HG02759 (cell line): ENCODE measurements around the gene SPATA3.
"Not testable (repeated sequence)": the region's sequence is repeated elsewhere in the genome, so short reads cannot be mapped to it uniquely, and the experiment has no call there.

Source experiments
- ATAC-seq: cut with Tn5 transposase; IDR thresholded peaks from one replicate; pipeline ENCODE4 v1.9.1; 2021; ENCODE audit warnings: mild to moderate bottlenecking, moderate library complexity; ENCODE audit not compliant: unreplicated experiment

The SPATA3 gene

GRCh38 chr2:231018184-231018583, 22.3 kb downstream of the SPATA3 start:
- ATAC-seq = no peak

DNA sequence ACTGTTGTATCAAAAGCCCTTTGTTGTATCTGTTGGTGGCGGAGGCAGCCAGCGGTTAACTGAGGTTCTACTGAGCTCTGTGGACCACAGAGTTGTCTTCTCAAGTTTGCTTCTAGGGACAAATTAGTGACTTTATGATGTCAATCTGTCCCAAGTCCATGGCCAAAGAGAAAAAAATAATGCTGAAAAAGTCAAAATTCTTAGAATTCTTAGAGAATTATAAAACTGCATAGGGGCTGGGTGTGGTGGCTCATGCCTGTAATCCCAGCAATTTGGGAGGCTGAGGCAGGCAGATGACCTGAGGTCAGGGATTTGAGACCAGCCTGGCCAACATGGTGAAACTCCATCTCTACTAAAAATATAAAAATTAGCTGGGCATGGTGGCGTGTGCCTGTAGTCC, 29.1 kb downstream of the SPATA3 start:
- not testable (repeated sequence) for ATAC-seq

DNA sequence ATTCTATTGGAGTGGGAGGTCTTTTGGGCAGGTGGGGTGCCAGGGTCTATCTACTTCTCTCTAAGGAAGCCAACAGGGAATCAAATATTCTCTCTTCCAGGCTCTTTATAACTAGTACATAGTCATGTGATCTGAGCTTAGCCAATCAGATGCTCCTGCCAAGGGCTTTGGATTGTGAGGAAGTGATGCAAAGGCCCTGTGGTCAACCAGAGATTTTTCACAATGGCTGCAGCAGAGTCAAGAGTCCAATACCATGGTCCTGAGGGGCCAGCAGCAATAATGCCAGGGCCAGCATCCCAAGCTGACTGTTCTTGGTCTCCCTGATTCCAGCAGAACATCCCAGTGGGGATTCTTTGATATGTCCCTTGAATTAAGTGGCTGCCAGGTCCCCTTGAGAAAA, 33.0 kb downstream of the SPATA3 start:
- ATAC-seq = no peak

DNA sequence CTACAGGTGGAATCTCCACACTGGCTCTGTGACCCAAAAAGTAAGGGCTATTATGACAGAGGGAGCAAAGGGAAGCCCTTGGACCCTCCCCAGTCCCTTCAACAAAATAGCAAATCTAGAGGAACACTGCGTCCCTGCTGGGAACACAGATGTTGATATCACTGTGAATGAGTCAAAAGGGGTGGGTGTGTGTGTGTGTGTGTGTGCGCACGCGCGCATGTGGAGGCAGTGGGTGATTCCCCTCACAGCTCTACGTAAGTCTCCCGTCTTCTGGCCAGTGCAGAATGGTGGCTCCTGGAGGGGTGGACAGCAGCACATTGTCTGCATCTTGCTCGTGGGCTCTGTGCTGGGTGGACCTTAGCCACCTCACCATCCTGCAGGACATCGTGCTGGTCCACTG, 33.6 kb downstream of the SPATA3 start:
- no peak for ATAC-seq

DNA sequence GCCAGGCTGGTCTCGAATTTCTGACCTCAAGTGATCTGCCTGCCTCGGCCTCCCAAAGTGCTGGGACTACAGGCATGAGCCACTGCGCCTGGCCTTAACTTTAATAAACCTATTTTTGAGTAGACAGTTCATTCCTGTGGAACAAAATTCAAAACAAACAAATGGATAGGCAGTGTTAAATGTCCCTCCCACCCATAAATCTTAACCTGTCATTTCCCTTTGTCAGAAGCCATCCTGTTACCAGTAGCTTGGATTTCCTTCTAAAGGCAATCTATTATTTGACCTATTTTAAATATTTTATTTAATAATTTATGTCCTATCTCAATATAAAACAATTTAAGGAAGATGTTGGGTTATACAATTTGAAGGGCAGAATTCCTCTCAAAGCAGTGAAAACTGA, 34.8 kb downstream of the SPATA3 start:
- ATAC-seq = no peak

- ATAC-seq = no peak
These were observed 36.7 kb downstream of the SPATA3 start for GRCh38 chr2:231032575-231033140.

- ATAC-seq = no peak
These were observed 37.5 kb downstream of the SPATA3 start for GRCh38 chr2:231033147-231034132.

GRCh38 chr2:231034291-231034882, 38.5 kb downstream of the SPATA3 start:
- ATAC-seq = no peak

- no peak for ATAC-seq
These were observed 40.2 kb downstream of the SPATA3 start for GRCh38 chr2:231036131-231036530.

DNA sequence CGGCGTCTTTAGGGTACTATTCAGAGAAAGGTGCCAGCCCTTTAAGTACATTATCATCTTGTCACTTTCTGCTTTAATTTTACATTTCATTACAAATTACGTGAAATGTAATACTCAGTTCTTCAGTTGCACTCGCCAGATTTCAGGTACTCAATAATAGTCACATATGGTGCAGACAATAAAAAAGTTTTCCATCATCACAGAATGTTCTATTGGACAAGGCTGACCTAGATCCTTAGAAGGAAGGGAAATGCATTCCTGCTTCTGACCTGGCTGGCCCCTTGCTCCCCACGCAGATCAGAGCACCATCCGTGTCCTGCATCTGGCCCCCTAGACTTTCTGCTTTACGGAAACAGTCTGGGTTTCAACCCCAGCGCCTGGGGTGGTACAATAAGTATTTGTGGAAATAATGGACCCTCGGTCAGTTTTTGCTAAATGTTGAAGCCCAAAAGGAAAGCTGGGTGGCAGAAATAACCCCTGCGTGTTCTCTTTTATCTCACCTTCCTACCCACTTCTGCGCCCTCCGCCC, 40.7 kb downstream of the SPATA3 start:
- no peak for ATAC-seq

DNA sequence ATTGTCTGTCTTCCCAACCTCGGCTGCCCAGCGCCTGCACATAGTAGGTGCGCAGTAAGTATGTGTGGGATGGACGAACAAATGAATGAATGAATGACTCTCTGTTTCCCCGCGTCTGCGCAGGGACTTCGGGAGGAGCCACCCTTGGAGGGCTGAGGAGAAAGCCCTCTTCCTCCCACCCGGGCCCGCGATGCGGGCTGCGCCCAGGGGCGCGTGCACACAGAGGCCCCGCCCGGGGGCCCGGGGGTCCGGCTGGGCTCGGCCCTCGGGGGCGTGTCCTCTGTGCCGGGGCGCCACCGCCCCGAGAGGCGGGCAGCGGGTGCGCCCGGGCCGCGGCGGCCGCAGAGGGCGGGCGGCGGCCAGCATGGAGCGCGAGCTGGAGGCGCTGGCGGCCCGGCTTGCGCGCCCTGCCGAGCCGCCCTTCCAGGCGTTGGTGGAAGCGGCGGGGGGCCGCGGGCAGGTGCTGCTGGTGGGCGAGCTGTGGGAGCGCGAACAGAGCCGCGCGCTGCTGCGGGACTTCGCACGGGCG, 41.3 kb downstream of the SPATA3 start, which contains the start of gene C2orf72:
Gene C2orf72, plus strand, starts transcription at position 322 of the 529 bp plus-strand sequence. Its CDS starts 43 bp downstream, at position 365.
- no peak for ATAC-seq

DNA sequence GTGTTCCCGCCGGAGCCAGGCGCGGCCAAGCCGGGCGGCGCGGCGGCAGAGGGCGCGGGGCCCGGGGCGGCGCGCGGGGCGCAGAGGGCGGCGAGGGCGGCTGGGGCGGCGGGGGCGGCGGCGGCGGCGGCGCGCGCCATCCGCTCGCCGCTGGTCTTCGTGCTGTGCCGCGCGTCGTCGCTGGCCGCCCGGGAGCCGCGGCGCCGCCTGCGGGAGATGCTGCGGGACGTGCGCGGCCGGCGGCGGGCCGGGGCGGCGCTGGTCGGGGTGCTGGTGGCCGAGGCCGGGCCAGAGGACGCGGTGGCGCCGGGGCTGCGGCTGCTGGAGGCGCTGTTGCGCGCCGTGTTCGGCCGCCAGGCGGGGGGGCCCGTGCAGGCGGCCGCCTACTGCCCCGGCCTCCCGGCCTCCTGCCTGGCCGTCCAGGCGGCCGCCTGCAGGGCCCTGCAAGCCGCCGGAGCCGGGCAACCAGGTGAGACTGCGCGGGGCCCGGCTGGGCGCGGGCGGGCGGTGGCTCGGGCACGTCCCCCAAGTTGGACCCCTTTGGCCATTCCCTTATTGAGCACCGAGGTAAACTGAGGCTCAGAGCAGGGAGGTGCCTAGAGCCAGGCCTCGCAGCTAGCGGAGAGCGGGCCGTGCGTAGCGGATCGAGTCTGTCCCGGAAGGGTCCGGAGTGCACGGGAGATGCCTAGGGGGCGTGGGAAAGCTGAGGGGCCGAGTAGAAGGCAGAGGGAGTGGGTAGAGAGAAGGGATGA, 42.0 kb downstream of the SPATA3 start:
- ATAC-seq = no peak

DNA sequence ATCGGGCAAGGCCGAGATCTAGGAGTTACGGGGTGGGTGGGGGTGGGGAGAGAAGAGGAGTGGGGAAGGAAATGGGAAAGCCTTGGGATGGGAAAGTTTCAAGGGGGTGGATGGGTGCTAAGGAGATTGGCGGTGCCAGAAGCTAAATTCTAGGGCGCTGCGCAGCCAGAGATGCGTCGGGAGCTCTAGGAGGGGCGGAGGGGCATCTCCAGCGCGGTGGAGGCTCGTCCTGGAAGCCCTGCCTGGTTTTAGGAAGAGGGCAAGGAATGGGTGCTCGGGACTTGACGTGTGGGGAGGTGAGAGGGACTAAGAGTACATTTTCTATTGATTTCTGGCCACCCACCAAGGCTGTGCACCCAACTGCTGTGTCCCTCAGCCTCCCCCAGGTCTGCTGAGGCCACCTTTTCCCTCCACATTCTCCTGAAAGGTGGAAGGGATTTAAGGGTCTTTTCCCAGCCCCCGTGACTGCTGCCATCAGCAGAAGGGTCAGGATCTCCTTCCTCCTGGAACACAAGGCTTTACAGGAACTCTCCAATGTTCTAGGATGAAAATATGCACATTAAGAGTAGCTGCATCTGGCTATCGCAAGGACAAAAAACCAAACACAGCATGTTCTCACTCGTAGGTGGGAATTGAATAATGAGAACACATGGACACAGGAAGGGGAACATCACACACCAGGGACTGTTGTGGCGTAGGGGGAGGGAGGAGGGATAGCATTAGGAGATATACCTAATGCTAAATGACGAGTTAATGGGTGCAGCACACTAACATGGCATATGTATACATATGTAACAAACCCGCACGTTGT, 42.8 kb downstream of the SPATA3 start:
- ATAC-seq = no peak

GRCh38 chr2:231039294-231039664, 43.4 kb downstream of the SPATA3 start:
- no peak for ATAC-seq

GRCh38 chr2:231039821-231040364, 44.0 kb downstream of the SPATA3 start:
- ATAC-seq = no peak

DNA sequence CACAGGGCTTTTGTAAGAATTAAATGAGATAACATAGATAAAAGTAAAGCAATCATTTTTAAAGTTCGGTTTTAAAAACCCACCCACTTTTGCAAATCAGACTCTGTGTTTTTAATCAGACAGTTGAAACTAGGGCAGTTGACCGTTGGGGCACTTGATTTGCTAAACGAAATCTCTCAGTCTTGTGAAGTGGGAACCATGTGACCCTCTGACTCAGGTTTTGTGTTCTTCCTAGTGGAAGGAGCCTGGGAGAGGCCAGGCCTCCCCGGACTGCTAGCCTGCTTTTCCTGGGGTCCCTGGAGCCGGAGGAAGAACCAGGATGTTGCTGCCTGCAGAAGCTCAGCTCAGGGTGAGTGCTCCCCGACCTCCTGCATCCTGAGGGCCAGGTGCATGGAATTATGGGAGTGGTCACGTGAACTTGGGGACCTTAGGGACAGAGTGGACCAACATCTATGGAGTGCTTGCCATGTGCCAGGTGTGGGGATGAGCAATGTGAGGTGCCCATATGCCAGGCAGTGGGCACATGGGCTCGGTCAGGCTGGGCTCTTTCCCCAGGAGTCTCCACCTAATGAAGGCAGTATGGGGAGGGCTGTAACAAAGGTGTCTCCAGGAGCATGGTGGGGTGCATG, 45.3 kb downstream of the SPATA3 start:
- ATAC-seq = no peak

- ATAC-seq = no peak
These were observed 47.9 kb downstream of the SPATA3 start for GRCh38 chr2:231043796-231044195.

DNA sequence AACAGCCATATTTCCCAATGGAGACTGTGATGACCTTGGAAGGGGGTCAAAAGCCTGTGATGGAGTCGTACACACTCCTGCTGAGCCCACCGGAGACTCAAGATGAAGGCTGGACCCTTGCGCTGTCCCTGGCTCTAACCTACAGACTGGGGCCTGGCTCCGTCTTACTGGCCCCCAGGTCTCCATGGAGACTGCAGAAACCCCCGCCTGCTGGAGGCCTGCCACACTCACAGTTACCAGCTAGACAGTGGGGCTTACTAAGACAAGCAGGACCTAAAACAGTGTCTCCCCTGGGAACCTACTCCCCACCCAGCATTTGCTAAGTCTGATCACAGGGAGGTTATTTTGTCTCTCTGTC, 51.0 kb downstream of the SPATA3 start:
- ATAC-seq = no peak

- ATAC-seq = no peak
These were observed 51.5 kb downstream of the SPATA3 start for GRCh38 chr2:231047274-231047922.
